GM12875 (cell line): ENCODE measurements around the gene PAH.

ENCODE experiments used
- H3K4me3 ChIP-seq: one replicate; pipeline ENCODE4 v1.5.1; 2011; ENCODE audit warnings: low read depth, low read length, control low read depth
- CTCF ChIP-seq: IDR thresholded peaks from 2 replicates; pipeline ENCODE4 v1.5.1; 2011; ENCODE audit warnings: low read depth, mild to moderate bottlenecking, control low read depth, inconsistent platforms, low read length, moderate library complexity, borderline replicate concordance; ENCODE audit not compliant: insufficient read depth

PAH gene

GRCh38 chr12:102913453-102914226 lies 3.4 kb downstream of the PAH start:
- no peak for TF ChIP-seq CTCF
- H3K4me3 ChIP-seq: no peak overlapping the region

GRCh38 chr12:102912258-102912657 lies 4.8 kb downstream of the PAH start:
- no peak for TF ChIP-seq CTCF
- no peak overlapping the region for H3K4me3 ChIP-seq

GRCh38 chr12:102911320-102911719 lies 5.7 kb downstream of the PAH start:
- no peak for TF ChIP-seq CTCF
- no peak overlapping the region for H3K4me3 ChIP-seq

- H3K4me3 ChIP-seq: no peak overlapping the region
- no peak for TF ChIP-seq CTCF
Measured at GRCh38 chr12:102910792-102911191, 6.3 kb downstream of the PAH start.

GRCh38 chr12:102910137-102910536 lies 6.9 kb downstream of the PAH start:
- no peak overlapping the region for H3K4me3 ChIP-seq
- TF ChIP-seq CTCF: no peak

- no peak for TF ChIP-seq CTCF
- no peak overlapping the region for H3K4me3 ChIP-seq
Measured at GRCh38 chr12:102907918-102908317, 9.1 kb downstream of the PAH start.

- no peak overlapping the region for H3K4me3 ChIP-seq
- no peak for TF ChIP-seq CTCF
Measured at GRCh38 chr12:102905229-102905628, 11.8 kb downstream of the PAH start.
